SKM-1 (cell line): Measurements from ENCODE around the gene NATD1.
A peak's percentile ranks its signal among the peaks of the same experiment; 100 is the strongest.

Source experiments
- DNase-seq: peaks from one replicate; lab custom pipeline; 2025; ENCODE audit not compliant: unreplicated experiment; lab: John Stamatoyannopoulos, UW

NATD1 gene, protein sequence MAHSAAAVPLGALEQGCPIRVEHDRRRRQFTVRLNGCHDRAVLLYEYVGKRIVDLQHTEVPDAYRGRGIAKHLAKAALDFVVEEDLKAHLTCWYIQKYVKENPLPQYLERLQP

GRCh38 chr17:21252796-21253645, at the start of gene NATD1:
TSS of gene NATD1 (minus strand) at chr17:21253410. CDS start at chr17:21253264, 146 bp downstream.
- peak; percentile 60 for DNase-seq

DNA sequence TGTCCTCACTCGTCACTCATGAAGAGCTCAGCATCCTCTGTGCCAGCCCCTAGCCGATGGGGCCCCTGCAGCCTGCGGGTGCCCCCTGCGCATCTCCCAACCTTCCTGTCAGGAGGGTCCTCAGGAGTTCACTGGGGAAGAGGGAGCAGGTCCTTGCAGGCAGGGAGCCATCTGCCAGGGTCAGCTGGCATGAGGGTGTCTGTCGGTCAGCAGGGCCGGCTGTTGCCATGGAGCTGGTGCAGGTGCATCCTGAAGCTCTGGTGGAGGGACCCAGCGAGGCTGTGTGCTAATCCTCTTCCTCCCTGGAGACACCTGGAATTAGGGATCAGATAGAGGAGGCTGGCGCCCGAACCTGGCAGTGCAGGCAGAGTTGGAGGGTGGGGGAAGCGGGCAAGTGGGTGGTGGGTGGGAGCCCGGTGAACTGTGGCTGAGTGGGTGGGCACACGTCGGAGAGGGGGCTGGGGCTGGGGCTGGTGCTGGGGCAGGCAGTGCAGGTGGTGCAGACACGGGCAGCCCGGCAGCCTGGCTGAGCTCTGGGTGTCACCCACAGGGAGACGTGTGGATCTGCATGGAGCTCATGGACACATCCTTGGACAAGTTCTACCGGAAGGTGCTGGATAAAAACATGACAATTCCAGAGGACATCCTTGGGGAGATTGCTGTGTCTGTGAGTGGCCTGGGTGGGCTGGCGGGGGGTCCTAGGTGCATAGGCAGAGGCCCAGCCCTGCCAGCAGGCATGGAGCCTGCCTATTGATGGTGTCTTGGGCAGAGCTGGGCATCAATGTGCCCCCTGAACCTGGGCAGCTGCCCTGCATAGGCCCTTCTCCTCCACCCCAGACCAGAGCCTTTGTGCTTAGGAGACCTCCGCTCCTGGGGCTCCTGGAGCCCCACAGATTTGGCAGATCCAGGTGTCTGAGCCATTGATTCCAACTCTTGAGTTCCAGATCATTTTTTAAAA, 48.7 kb upstream of the NATD1 start:
- no peak for DNase-seq

DNA sequence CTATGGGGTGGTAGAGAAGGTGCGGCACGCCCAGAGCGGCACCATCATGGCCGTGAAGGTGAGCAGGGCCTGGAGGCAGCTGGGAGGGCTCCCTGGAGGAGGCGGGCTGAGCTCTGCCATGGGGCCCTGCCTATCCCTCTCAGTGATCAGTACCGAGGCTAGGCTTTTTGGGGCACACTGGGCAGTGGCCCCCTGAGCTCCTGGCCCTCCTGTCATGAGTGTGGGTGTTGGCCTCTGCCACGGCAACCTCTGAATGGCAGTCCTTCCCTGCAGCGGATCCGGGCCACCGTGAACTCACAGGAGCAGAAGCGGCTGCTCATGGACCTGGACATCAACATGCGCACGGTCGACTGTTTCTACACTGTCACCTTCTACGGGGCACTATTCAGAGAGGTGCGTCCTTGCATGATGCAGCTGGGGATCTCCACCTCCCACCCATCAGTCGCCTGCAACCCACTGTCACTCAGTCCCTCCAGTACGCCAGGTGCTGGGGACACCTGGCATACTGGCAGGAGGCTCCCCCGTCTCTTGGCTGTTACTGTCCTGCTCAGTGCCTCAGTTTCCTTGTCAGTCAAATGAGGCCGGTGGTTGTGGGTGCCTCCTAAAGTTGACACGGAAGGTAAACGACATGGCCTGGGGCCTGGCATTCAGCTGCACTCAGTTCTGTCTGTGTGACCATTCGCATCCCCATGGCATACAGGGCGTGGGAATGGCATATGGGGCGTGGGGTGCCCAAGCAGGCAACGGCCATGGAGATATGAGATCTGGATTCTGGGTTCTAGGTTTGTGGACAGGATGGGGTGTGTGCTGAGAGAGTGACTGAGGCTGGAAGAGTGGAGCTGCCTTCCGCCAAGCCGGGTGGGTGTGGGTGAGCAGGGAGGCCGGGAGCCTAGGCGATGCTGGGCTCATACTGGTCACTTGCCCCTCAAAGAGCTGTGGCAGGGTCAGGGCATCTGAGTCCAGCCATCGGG, 47.7 kb upstream of the NATD1 start:
- DNase-seq = no peak

- DNase-seq = no peak
Observed at GRCh38 chr17:21299981-21300600, 46.9 kb upstream of the NATD1 start.

GRCh38 chr17:21298983-21299519, 45.8 kb upstream of the NATD1 start:
- no peak for DNase-seq

GRCh38 chr17:21298056-21298982, 45.1 kb upstream of the NATD1 start:
- no peak for DNase-seq

DNA sequence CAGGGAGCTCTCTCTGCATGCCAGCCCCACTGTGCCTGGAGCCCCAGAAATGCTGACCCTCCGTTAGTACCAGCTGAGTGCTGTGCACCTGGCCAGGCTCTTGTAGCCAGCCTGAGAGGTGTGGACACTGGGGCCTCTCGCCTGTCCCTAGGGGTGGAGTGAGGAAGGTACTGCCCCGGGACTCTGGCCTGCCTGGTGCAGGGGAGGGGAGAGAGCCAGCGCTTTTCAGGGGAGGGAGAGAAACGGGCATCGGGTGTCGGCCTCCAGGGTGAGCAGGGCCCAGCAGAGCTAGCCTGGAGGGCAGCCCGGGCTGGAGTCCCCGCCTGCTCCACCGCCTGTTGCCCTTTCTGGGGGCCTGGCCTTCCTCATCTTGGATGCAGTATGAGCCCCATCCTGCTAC, 44.4 kb upstream of the NATD1 start:
- DNase-seq = no peak

DNA sequence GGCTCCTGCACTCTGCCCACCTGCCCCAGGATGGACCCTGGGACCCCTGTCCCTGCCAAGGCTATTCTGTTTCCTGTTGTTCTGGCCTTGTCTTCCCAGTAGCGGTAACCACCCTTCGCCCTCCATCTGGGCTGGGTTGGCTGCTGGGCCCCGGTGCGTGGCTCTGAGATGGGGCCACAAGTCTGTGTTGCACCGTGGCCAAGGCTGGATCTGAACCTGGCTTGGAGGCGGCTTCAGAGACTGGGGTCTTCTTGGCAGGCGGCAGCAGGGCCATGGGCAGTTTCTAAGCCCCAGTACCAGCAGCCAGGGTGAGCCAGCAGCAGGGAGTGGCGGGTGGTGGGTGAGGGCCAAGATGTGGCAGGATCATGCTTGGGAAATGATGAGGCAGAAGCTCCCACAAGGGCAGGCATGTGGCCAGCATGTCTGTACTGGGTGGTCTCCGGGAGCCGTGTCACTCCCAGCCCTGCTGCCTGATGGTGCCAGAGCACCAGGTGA, 43.9 kb upstream of the NATD1 start:
- no peak for DNase-seq

DNA sequence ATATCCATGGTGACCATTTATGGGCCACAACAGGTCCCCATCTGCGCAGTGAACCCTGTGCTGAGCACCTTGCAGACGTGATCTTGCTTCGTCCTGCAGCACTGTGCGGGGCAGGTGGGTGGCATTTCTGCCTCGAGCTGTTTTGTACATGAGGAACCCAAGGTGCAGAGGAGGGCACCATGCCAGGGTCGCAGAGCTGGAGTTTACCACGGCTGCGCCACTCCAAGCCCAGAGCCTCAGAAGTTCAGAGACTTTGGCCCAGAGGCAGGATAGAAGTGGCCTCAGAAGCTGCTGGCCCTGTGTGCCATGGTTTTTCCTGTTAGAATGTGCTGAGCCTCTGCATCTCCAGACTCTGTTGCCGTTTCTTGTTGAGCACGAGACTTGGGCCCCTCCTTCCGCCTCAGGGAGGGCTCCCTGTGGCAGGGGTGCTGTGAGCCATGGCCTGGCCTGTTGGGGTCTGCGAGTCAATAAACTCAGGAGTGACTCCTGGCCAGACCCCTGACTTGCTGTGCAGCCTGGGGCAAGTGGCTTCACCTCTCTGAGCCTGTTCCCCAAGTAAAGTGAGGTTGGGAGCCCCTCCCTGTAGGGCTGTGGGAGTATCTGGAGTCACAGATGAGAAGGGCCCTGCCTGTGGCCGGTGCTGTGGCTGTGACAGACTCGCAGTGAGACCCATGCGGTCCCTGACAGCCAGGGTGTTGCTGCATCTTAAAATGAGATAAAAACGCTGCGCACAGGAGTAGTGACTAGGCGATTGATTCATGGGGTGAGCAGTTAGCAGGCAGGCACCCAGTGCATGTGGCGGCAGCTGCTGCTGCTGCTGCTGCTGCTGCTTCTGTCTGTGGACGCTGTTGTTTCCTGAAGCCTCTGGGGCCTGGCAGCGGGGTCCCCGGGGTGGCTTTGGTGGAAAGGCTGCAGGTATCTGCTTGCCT, 43.2 kb upstream of the NATD1 start:
- no peak for DNase-seq

GRCh38 chr17:21295036-21295952, 42.1 kb upstream of the NATD1 start:
- no peak for DNase-seq

DNA sequence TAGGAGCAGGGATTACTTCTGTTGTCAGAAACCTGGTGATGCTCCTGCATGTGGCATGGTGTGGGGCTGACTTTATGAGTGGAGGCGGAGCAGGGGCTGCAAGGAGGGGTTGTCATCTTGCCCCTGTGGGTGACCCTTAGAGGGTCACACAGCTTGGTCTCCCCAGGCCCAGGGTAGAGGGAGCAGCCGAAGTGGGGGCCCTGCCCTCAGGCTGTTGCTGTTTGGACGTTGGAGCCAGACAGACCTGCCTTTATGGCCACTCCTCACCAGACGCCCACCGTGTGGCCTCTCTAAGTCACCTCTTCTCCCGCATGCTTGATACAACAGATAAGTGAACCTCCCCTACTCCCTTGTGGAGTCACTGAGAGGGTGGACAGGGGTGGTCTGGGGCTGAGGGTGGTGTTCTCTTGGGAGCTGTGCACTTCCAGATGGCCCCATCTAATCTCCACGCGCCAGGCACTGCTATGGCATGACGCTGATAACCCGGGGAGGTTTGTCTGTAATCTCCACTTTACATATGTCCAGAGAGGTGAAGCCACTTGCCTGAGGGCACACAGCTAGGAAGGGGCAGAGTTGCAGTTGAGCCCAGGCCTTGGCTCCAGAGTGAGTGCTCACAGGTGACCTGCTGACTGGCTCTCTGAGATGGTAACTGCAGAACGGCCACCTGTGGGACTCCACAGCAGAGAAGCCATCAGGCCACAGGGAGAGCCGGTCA, 41.3 kb upstream of the NATD1 start:
- no peak for DNase-seq

GRCh38 chr17:21293831-21294210, 40.6 kb upstream of the NATD1 start:
- DNase-seq = no peak

- no peak for DNase-seq
Observed at GRCh38 chr17:21292867-21293830, 39.9 kb upstream of the NATD1 start.

DNA sequence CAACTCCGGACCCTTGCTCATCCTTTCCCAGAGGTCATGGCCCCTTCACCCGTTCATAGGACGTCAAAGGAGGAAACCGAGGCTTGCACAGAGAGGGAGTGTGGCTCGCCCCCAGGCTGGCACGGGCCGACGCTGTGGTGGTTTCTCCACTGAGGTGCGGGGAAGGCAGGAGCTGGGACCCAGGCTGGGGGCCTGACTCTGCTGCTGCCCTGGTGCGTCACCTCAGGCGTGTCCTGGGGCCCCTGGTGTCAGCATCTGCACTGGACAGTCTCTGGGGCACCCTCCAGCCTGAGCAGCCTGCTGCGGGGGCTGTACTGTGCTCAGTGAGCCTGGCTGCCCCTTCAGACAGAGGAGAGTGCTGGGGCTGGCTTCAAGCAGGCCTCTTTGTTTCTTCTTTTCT, 38.7 kb upstream of the NATD1 start:
- no peak for DNase-seq

- DNase-seq = no peak
Observed at GRCh38 chr17:21291357-21291756, 38.1 kb upstream of the NATD1 start.
